Activated T-cell treated with anti-CD3 and anti-CD28 coated beads, Interleukin-2, amount 50 U/mL, for 24 hours (primary cell): Measurements from ENCODE around the gene STX2.

Experiments used
- DNase-seq: peaks from one replicate; pipeline ENCODE4 v3.0.0-alpha.2; 2020
- H3K27ac Mint-ChIP-seq: 2 replicates; pipeline ENCODE4 v1.8.0; 2020; ENCODE audit warnings: mild to moderate bottlenecking, mixed read lengths
- H3K27me3 Mint-ChIP-seq: 2 replicates; pipeline ENCODE4 v1.8.0; 2020; ENCODE audit warnings: mixed read lengths
- H3K36me3 Mint-ChIP-seq: 2 replicates; pipeline ENCODE4 v1.8.0; 2020; ENCODE audit warnings: low read depth, mixed read lengths
- H3K4me1 Mint-ChIP-seq: 2 replicates; pipeline ENCODE4 v1.8.0; 2020; ENCODE audit warnings: low read depth, mixed read lengths
- H3K4me3 Mint-ChIP-seq: 2 replicates; pipeline ENCODE4 v1.8.0; 2020; ENCODE audit warnings: mild to moderate bottlenecking, moderate library complexity, mixed read lengths
- H3K9me3 Mint-ChIP-seq: 2 replicates; pipeline ENCODE4 v1.8.0; 2020; ENCODE audit warnings: mixed read lengths

Gene STX2

DNA sequence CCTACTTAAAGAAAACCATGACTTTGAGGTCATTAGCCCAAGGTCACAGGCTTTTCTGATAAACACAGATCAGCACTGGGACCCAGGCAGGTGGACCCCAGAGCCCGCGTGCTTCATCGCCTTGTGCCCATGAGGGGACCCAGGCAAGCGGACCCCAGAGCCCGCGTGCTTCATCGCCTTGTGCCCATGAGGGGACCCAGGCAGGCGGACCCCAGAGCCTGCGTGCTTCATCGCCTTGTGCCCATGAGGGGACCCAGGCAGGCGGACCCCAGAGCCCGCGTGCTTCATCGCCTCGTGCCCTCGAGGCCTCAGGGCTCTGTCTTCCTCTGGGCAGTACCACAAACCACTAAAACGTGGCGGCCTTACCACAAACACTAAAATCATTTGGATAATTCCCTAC lies 31.7 kb downstream of the STX2 start:
- no peak overlapping the region for H3K27ac Mint-ChIP-seq
- H3K9me3 Mint-ChIP-seq, result no peaks in the 10 kb centered on the region
- no peaks in the 10 kb centered on the region for H3K27me3 Mint-ChIP-seq
- H3K4me3 Mint-ChIP-seq, result no peak overlapping the region
- peaks cover 91% of the 10 kb centered on the region for H3K36me3 Mint-ChIP-seq
- no peaks in the 10 kb centered on the region for H3K4me1 Mint-ChIP-seq
- no peak for DNase-seq

DNA sequence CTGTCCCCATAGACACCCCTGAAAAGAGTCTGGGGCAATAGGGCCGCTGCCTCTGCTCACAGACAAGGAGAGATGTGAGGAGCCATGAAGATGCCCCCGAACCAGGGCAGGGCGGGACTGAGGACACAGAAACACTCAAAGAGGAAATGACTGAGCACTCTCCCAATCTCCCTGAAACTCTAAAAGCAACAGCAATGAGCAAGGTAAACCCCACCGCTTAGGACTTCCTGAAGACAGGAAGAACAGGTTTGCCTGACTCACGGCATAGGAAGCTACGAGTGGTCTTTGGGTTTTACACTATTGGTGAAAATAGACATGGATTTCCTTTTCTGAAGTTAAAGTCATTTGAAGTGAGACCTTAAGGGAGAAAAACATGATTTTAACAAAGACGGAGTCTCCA lies 32.5 kb downstream of the STX2 start:
- H3K27ac Mint-ChIP-seq, result no peak overlapping the region
- peaks cover 91% of the 10 kb centered on the region for H3K36me3 Mint-ChIP-seq
- H3K4me3 Mint-ChIP-seq, result no peak overlapping the region
- H3K27me3 Mint-ChIP-seq, result no peaks in the 10 kb centered on the region
- no peaks in the 10 kb centered on the region for H3K9me3 Mint-ChIP-seq
- no peaks in the 10 kb centered on the region for H3K4me1 Mint-ChIP-seq
- no peak for DNase-seq

DNA sequence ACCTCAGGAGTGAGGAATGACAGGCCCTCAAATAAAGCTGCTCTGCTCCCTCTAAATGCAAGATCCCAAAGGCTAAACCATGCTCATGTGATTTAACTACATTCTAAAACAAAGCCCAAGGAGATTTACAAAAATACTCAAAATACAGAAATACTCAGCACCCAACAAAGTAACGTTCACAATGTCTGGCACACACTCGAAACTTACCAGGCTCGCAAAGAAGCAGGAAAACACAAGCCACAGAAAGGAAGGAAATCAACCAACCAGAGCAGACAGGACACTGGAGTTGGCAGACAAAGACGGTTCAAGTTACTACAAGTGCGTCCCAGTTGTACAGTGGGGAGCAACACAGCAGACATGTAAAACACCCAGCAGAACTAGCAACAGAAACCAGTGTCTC lies 33.4 kb downstream of the STX2 start:
- H3K27ac Mint-ChIP-seq, result no peak overlapping the region
- no peaks in the 10 kb centered on the region for H3K27me3 Mint-ChIP-seq
- H3K4me3 Mint-ChIP-seq, result no peak overlapping the region
- H3K9me3 Mint-ChIP-seq, result no peaks in the 10 kb centered on the region
- no peak for DNase-seq
- H3K4me1 Mint-ChIP-seq, result no peaks in the 10 kb centered on the region
- H3K36me3 Mint-ChIP-seq, result peaks cover 93% of the 10 kb centered on the region

DNA sequence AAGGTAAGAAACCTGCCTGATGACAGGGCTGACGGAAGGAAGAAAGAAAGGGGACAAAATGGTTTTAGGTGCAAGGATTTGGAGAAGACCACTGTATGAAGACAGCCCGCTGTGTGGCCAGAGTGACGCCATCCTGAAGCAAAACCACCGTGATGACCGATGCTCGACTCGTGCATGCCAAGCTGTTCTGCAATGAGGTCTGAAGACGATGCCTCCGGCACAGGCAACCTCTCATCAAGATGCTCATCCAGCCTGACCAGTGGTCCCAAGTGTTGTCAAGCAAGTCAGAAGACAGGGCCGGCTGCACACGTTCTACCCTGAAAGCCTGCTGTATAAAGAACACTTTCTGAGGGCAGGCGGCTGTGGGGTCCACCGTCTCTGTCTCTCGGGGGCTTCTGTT lies 34.8 kb downstream of the STX2 start:
- DNase-seq, result no peak
- H3K27me3 Mint-ChIP-seq, result no peaks in the 10 kb centered on the region
- H3K9me3 Mint-ChIP-seq, result no peaks in the 10 kb centered on the region
- H3K36me3 Mint-ChIP-seq, result peaks cover 93% of the 10 kb centered on the region
- no peaks in the 10 kb centered on the region for H3K4me1 Mint-ChIP-seq
- H3K4me3 Mint-ChIP-seq, result no peak overlapping the region
- H3K27ac Mint-ChIP-seq, result no peak overlapping the region

DNA sequence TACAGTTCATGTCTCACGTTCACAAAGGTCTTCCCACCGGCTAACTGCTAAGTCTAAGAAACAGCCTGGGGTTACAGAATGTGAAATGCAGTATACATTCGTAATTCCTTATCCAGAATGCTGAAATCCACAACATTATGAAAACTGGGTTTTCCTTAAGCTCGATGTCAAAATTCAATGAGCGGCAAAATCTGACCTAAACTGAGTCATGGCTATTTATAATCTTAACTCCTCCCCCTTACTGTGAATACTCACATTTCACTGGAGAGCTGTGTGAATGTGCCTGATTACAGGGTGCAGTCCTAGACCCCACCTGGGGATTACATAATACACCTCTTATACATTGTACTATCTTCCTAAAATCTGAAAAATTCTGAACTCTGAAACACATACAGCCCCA lies 35.3 kb downstream of the STX2 start:
- Mint-ChIP-seq H3K36me3 (peaks cover 93% of the 10 kb centered on the region), H3K27ac (no peak overlapping the region), H3K4me3 (no peak overlapping the region), H3K27me3 (no peaks in the 10 kb centered on the region), H3K4me1 (no peaks in the 10 kb centered on the region), H3K9me3 (no peaks in the 10 kb centered on the region)
- DNase-seq, result no peak

DNA sequence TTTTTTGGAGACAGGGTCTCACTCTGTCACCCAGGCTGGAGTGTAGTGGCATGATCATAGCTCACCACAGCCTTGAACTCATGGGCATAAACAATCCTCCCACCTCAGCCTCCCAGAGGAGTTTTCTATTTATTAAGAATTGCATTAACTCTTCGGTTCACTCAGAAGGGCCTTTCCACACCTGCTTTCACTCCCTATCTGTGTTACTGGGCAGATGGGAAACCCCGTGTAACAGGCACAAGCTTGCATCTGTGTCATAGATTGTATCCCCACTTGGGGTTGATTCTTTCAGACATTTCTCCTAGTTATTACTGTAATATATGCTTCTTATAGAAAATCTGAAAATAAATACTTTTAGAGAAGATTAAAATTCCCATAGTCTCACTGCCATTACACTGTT lies 38.7 kb downstream of the STX2 start:
- Mint-ChIP-seq H3K36me3 (peaks cover 90% of the 10 kb centered on the region), H3K9me3 (no peaks in the 10 kb centered on the region), H3K4me1 (peaks cover 19% of the 10 kb centered on the region), H3K27me3 (no peaks in the 10 kb centered on the region), H3K27ac (no peak overlapping the region), H3K4me3 (no peak overlapping the region)
- no peak for DNase-seq

DNA sequence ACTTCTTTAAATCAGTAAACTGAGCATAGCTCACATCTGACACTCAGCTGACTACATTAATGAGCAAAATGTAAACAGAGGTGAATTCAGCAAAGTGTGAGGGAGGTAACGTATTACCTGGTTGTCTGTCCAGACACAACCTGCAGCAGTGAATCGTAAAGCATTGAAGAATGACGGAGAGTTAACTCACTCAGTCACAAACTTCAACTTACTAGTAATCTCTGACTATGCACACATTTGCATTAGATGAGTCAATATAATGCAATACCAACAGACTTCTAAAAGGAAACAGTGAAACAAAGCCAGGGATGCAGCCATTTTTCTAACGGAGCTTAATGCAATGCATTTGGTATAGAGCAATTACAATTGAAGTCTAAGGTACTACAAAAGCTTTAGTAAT lies 40.0 kb downstream of the STX2 start:
- DNase-seq, result no peak
- peaks cover 90% of the 10 kb centered on the region for H3K36me3 Mint-ChIP-seq
- H3K27ac Mint-ChIP-seq, result no peak overlapping the region
- H3K4me1 Mint-ChIP-seq, result peaks cover 19% of the 10 kb centered on the region
- H3K4me3 Mint-ChIP-seq, result no peak overlapping the region
- no peaks in the 10 kb centered on the region for H3K9me3 Mint-ChIP-seq
- H3K27me3 Mint-ChIP-seq, result no peaks in the 10 kb centered on the region

DNA sequence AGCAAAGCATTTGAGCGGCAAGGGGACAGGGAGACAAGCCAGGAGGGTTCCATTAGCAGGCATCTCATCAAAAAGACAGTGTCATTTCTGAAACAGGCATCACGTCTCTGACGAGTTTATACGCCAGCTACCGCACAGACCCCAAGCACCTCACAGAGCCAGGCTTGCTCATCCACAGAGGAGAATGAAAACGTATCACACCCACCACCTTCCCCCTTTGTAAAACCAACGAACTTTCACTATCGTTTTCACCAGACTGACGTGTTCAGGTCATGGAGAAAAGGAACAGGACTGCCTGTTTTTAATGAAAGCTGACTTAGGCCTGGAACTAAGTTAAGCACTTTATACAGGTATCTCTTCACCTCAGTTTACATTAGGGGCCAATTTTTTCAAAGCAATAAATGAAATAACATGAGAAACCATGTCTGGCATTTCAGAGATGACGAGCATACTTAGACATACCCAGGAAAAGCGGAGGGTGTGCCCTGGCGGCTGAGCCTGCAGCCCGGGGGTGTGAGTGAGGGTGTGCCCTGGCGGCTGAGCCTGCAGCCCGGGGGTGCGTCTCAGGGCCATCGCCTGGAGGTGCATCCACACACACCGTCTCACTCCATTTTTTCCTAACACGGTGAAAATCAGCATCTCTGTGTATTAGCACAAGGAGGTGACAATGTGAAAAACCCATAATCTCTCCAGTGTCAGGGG lies 41.9 kb downstream of the STX2 start:
- Mint-ChIP-seq H3K27ac (peak overlapping the region; percentile 80), H3K4me1 (peaks cover 19% of the 10 kb centered on the region), H3K4me3 (peak overlapping the region; percentile 28), H3K9me3 (no peaks in the 10 kb centered on the region), H3K27me3 (no peaks in the 10 kb centered on the region), H3K36me3 (peaks cover 92% of the 10 kb centered on the region)
- DNase-seq, result peak; percentile 50

DNA sequence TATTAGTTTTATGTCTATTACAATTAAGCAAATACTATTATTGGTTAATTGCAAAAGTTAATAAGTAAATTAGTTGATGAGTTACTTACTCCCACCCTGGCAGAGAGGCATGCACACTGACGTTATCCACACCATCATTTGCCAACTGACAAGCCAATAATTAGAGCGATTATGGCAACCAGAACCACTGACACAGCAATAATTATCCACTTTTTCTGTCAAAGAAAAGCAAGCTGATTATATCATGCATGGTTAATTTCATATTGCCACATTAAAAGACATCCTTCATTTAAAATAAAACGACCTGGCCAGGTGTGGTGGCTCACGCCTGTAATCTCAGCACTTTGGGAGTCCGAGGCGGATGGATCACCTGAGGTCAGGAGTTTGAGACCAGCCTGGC lies 43.1 kb downstream of the STX2 start:
- peaks cover 19% of the 10 kb centered on the region for H3K4me1 Mint-ChIP-seq
- H3K4me3 Mint-ChIP-seq, result no peak overlapping the region
- H3K27me3 Mint-ChIP-seq, result no peaks in the 10 kb centered on the region
- DNase-seq, result no peak
- H3K9me3 Mint-ChIP-seq, result no peaks in the 10 kb centered on the region
- H3K36me3 Mint-ChIP-seq, result peaks cover 93% of the 10 kb centered on the region
- no peak overlapping the region for H3K27ac Mint-ChIP-seq

DNA sequence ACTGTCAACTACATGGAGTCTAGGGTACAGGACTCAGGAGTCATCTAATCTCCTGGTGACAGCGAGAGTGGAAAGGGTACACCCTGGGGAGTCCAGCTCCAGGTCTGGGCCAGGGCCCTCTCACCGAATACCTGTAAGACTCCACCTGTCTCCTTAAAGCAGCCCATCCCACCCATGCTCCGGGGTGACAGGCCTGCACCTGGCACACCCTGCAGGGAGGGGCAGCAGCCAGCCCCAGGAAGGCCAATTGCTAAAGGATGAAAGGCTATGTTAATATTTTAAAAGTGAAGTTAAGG lies 45.5 kb downstream of the STX2 start:
- Mint-ChIP-seq H3K36me3 (peaks cover 89% of the 10 kb centered on the region), H3K9me3 (no peaks in the 10 kb centered on the region), H3K4me3 (no peak overlapping the region), H3K27ac (no peak overlapping the region), H3K4me1 (peaks cover 18% of the 10 kb centered on the region), H3K27me3 (no peaks in the 10 kb centered on the region)
- DNase-seq, result no peak

DNA sequence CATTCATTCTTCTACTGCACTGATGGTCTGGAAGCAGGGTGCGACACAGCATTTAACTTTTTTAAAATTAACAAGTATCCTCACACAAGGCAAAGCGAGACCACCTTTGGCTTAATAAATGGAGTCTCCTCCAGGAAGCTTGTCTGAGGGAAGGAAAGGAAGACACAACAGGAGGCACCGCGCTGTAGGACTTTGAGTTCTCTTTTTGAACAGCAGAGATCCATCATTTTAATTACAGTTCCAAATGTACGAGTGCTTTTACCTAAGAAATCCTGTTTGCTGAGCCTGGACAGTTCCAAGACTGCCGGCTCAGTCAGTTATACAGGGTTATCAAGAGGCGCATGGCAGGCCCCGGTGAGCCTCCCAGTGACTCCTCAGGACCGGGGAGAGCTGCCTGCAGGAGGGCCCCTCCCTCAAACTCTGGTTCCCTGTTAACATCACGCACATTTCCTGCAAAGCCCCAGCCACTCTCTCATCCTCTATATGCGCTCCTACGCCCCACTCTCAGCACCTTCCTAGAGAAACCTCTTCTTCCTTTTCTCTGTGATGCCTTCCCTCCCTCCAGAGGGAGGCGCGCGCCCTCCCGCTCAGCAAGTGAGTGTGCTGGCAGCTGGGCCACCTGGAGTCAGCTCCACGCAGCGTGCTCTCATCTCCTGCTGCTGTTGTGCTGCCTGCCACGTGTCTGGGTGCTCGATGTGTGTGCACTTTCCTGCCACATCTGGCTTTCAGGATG lies 46.1 kb downstream of the STX2 start:
- H3K36me3 Mint-ChIP-seq, result peaks cover 91% of the 10 kb centered on the region
- H3K27me3 Mint-ChIP-seq, result no peaks in the 10 kb centered on the region
- DNase-seq, result no peak
- no peak overlapping the region for H3K27ac Mint-ChIP-seq
- H3K4me3 Mint-ChIP-seq, result no peak overlapping the region
- H3K9me3 Mint-ChIP-seq, result peaks cover 4% of the 10 kb centered on the region
- H3K4me1 Mint-ChIP-seq, result peaks cover 16% of the 10 kb centered on the region

DNA sequence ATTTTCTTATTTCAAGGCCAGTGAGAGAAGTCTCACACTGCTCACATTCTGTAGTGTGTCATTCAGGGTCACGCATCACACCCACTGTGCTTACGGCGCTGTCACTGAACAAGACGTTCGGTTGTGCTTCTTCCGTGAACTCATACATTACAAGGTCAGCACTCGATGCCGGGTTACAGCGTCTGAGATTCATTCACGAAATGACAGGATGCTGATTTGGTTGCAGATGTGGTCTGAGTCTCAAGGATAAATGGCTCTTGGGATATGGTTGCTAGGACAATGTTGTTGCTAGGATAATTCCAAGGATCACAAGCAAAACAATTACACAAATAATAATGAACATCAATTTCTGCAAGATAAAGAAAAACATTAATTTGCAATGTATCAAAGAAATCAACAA lies 47.4 kb downstream of the STX2 start:
- Mint-ChIP-seq H3K36me3 (peaks cover 91% of the 10 kb centered on the region), H3K9me3 (peaks cover 4% of the 10 kb centered on the region), H3K4me3 (no peak overlapping the region), H3K27ac (no peak overlapping the region), H3K27me3 (no peaks in the 10 kb centered on the region), H3K4me1 (peaks cover 3% of the 10 kb centered on the region)
- DNase-seq, result no peak

DNA sequence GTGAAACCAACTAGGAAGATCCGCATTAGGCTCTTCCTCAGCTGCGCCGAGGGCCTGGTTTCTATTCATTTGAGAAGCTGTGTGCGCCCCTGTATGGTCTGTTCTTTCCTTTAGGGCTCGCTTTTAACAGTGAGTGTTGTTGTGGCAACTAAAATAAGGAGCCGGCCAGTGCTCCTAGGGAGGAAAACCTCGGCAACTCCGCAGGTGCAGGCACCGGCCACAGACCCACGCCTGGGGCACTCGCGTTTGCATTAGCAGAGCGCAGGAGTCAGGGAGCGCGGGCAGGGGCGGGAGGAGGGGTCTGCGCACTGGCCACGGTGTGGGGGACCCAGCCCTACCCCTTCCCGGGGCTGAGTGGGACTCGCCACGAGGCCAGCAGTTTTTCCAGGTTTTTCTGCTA lies 50.5 kb downstream of the STX2 start:
- Mint-ChIP-seq H3K27me3 (no peaks in the 10 kb centered on the region), H3K9me3 (peaks cover 11% of the 10 kb centered on the region), H3K36me3 (peaks cover 90% of the 10 kb centered on the region), H3K4me3 (no peak overlapping the region), H3K27ac (no peak overlapping the region), H3K4me1 (no peaks in the 10 kb centered on the region)
- DNase-seq, result no peak

DNA sequence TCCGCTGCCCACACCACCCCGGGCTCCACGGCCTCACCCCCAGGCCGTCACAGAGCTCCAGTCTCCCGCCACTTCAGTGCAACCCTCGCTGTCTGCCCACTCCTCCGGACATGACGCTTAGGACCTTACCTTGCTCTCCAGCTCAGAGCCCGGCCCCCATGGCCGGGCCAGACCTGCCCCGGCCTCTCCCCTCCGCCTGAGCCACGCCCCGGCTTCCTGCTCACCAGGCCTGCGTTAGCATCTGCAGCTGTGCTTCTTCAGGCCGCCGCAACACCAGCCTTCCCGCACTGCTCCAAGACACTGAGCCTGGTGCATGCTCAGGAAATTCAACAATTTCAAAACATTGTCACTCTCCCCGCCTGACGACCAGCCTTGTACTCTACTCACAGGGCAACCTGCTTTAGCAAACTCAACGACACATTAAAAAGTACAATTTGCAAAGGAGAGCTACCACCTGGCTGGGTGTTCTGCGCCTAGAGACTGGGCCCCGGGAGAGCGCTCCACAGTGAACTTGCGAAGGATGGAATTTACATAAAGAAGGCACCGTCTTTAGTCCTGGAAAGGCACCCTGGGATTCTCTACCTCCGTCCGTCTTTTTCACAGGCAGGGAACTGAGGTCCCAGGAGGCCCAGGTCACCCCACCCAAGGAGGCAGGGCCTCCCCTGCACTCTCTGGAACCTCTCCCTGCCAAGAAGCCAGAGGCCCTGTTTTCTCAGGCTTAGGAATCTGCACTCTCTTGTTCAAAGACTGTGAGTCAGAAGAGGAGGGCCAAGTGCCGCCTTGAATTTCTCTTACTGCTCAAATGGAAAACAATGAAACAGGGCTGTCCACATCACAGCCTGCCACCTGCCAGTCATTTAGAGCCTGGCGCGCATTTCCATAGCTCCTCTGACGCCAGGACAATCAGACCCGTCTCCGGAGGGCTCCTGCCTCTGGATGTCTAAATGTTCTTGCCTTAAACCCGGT lies 51.3 kb downstream of the STX2 start:
- no peaks in the 10 kb centered on the region for H3K4me1 Mint-ChIP-seq
- H3K9me3 Mint-ChIP-seq, result peaks cover 11% of the 10 kb centered on the region
- H3K27ac Mint-ChIP-seq, result no peak overlapping the region
- H3K36me3 Mint-ChIP-seq, result peaks cover 90% of the 10 kb centered on the region
- DNase-seq, result no peak
- no peaks in the 10 kb centered on the region for H3K27me3 Mint-ChIP-seq
- no peak overlapping the region for H3K4me3 Mint-ChIP-seq

DNA sequence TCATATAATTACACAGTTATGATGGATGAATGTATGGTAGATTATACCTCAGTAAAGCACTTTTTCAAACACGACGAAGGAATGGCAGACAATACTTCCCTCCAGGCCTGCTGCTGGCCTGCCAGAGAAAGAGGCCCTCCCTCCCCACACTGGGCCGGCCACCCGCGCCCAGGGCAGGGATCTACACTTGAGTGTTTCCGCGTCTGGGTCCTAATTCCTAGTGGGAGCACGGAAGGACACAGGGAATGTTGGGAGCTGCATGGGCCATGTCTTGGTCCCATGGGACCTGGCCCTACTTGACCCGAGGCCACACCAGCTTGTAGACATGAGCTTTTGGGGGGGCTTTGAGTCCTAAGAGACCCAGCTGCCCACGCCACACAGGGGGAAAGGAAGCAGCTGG lies 52.0 kb downstream of the STX2 start:
- H3K36me3 Mint-ChIP-seq, result peaks cover 84% of the 10 kb centered on the region

More for the DNA sequence above, 52.0 kb downstream of the STX2 start:
- Mint-ChIP-seq H3K4me3 (no peak overlapping the region), H3K4me1 (no peaks in the 10 kb centered on the region), H3K27ac (no peak overlapping the region), H3K9me3 (peaks cover 11% of the 10 kb centered on the region), H3K27me3 (no peaks in the 10 kb centered on the region)
- DNase-seq, result no peak
